A204.1 (cell line): ENCODE data around the gene CD63.

Experiments used
- FAIRE-seq: peaks from 2 replicates; lab custom pipeline; 2012; peaks lifted over from hg19 to GRCh38; lab: Jason Lieb, UNC

Gene CD63

GRCh38 chr12:55704824-55705718 is 23.7 kb downstream of the CD63 start:
- no peak for FAIRE-seq

GRCh38 chr12:55703901-55704761 is 24.7 kb downstream of the CD63 start:
- no peak for FAIRE-seq

GRCh38 chr12:55703288-55703687 is 25.5 kb downstream of the CD63 start:
- FAIRE-seq: no peak

GRCh38 chr12:55702861-55703260 is 25.9 kb downstream of the CD63 start:
- FAIRE-seq: no peak

GRCh38 chr12:55700255-55701018 is 28.4 kb downstream of the CD63 start:
- no peak for FAIRE-seq

- no peak for FAIRE-seq
These were observed 29.2 kb downstream of the CD63 start for GRCh38 chr12:55699471-55700055.

- no peak for FAIRE-seq
These were observed 29.8 kb downstream of the CD63 start for GRCh38 chr12:55698965-55699364.

- no peak for FAIRE-seq
These were observed 30.4 kb downstream of the CD63 start for GRCh38 chr12:55698241-55698955.

GRCh38 chr12:55697686-55698085 is 31.1 kb downstream of the CD63 start:
- no peak for FAIRE-seq

GRCh38 chr12:55696796-55697462 is 31.9 kb downstream of the CD63 start:
- FAIRE-seq: no peak

- FAIRE-seq: no peak
These were observed 32.7 kb downstream of the CD63 start for GRCh38 chr12:55696141-55696540.

GRCh38 chr12:55695349-55695748 is 33.5 kb downstream of the CD63 start:
- FAIRE-seq: no peak

- no peak for FAIRE-seq
These were observed 34.2 kb downstream of the CD63 start for GRCh38 chr12:55694651-55695050.

- FAIRE-seq: no peak
These were observed 34.7 kb downstream of the CD63 start for GRCh38 chr12:55694188-55694515.

GRCh38 chr12:55693323-55694187 is 35.3 kb downstream of the CD63 start:
- FAIRE-seq: no peak

- no peak for FAIRE-seq
These were observed 36.0 kb downstream of the CD63 start for GRCh38 chr12:55692631-55693322.

- no peak for FAIRE-seq
These were observed 39.8 kb downstream of the CD63 start for GRCh38 chr12:55688716-55689655.

- FAIRE-seq: no peak
These were observed 41.1 kb downstream of the CD63 start for GRCh38 chr12:55687746-55688145.
